ENCODE measurements around the gene SAPCD1. TPM values are rescaled to one million over a fixed set of nuclear protein-coding genes. Genes with fewer than 3 reads are reported as not detected.
A peak's percentile ranks its signal among the peaks of the same experiment; 100 is the strongest.

Gene SAPCD1
- total and polyA plus RNA-seq, 4 donors, result 3.4 to 11.1 (median 10.0) TPM

DNA sequence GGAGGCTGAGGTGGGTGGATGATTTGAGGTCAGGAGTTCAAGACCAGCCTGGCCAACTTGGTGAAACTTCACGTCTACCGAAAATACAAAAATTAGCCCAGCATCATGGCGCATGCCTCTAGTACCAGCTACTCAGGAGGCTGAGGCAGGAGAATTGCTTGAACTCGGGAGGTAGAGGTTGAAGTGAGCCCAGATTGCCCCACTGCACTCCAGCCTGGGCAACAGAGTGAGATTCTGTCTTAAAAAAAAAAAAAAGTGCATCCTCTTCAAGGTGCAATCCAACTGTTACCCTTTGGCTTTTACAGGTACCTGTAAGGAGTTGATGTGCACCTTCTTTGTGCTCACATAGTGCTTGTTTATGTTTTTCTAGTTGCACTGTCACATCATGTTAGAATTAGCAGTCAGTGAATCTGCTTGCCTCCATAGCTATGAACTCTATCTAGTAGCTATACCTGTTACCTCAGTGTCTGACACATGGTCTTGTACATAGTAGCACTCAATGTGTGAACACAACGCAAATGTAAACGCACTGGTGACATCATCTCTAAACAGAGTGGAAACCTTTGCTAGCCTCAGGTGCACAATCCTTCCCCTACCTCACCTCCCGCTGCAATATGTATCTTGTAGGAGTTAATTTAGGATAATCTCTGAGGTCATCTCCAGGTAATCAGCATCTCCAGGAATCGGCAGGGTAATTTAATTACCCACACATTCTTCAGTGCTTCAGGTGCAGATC, 13.0 kb upstream of the SAPCD1 start:
- H3K27me3 ChIP-seq (ENCODE audit: control insufficient read depth, insufficient read depth, low read length), result no peaks in the 10 kb centered on the region
- WGBS (ENCODE audit: insufficient coverage), result 100% methylated on average over 4 of the region's 8 CpGs
- no peaks in the 10 kb centered on the region for H3K9me3 ChIP-seq (ENCODE audit: control insufficient read depth, insufficient read depth, low read length)
- H3K4me3 ChIP-seq (ENCODE audit: low read depth, low read length), result no peak overlapping the region
- peaks cover 6% of the 10 kb centered on the region for H3K36me3 ChIP-seq (ENCODE audit: control insufficient read depth, insufficient read depth, low read length)
- no peak for DNase-seq (ENCODE audit: low read depth in 4 of 6, low spot score in 6 of 6)
- H3K27ac ChIP-seq (ENCODE audit: low read depth, low read length), result no peak overlapping the region
- H3K4me1 ChIP-seq (ENCODE audit: control insufficient read depth, insufficient read depth, low read length), result no peaks in the 10 kb centered on the region

DNA sequence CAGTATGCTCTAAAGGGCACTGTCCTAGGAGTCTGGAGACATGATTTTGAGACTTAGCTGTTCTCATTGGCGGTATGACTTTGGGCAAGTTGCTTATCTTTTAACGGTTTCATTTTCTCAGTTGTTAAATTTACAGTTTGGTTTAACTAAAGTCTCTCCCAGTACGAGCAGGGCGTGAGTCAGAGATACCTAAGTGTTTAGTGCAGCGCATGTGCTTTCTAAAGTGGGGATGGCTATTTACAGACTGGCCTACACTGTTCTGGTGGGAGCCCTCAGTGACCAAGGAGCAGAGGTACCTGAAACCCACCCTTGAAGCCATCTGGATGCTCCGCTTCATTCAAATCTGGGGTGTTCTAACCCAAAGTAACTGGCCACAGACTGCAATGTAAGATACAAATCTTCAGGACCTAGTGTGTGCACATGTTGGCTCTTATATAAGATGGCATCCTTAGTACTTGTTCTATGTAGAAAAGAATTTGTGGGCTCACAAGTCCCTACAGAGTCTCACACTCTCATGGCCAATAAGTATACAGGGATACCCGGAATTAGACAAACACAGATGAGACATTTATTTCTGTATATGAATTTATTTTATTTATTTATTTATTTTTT, 11.9 kb upstream of the SAPCD1 start:
- H3K4me1 ChIP-seq (ENCODE audit: control insufficient read depth, insufficient read depth, low read length), result no peaks in the 10 kb centered on the region
- no peak for DNase-seq (ENCODE audit: low read depth in 4 of 6, low spot score in 6 of 6)
- H3K27ac ChIP-seq (ENCODE audit: low read depth, low read length), result no peak overlapping the region
- WGBS (ENCODE audit: insufficient coverage), result 96% methylated on average over 6 of the region's 7 CpGs
- no peaks in the 10 kb centered on the region for H3K27me3 ChIP-seq (ENCODE audit: control insufficient read depth, insufficient read depth, low read length)
- peaks cover 6% of the 10 kb centered on the region for H3K36me3 ChIP-seq (ENCODE audit: control insufficient read depth, insufficient read depth, low read length)
- no peak overlapping the region for H3K4me3 ChIP-seq (ENCODE audit: low read depth, low read length)
- no peaks in the 10 kb centered on the region for H3K9me3 ChIP-seq (ENCODE audit: control insufficient read depth, insufficient read depth, low read length)

DNA sequence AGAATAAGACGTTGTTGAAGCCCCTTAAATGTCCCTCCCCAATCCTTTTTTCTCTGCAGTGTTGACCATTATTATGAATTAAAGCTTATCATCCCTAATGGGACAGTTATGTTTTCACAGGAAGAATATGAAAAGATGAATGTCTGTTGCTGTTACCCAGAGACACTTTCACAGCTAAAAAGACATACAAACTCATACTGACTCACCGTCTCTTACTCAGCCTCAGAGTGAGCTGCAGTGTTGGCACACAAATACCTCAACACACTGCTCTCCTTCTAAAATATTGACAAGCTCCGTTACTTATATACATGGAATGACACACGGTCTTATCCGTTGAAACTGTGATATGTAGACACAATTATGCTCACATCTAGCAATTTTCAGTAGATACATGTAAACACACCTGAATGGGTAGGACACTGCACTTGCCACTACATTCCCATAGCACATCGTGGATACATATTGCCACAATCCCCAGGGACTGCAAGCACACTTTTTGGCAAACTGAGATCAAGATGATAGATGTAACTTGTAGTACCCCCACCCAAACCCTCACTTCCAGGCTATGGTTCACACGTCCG, 9.6 kb upstream of the SAPCD1 start:
- no peak for DNase-seq (ENCODE audit: low read depth in 4 of 6, low spot score in 6 of 6)
- no peaks in the 10 kb centered on the region for H3K4me1 ChIP-seq (ENCODE audit: control insufficient read depth, insufficient read depth, low read length)
- H3K9me3 ChIP-seq (ENCODE audit: control insufficient read depth, insufficient read depth, low read length), result no peaks in the 10 kb centered on the region
- H3K27me3 ChIP-seq (ENCODE audit: control insufficient read depth, insufficient read depth, low read length), result no peaks in the 10 kb centered on the region
- WGBS (ENCODE audit: insufficient coverage), result 84% methylated on average over 6 of the region's 8 CpGs
- no peak overlapping the region for H3K27ac ChIP-seq (ENCODE audit: low read depth, low read length)
- no peaks in the 10 kb centered on the region for H3K36me3 ChIP-seq (ENCODE audit: control insufficient read depth, insufficient read depth, low read length)
- no peak overlapping the region for H3K4me3 ChIP-seq (ENCODE audit: low read depth, low read length)

DNA sequence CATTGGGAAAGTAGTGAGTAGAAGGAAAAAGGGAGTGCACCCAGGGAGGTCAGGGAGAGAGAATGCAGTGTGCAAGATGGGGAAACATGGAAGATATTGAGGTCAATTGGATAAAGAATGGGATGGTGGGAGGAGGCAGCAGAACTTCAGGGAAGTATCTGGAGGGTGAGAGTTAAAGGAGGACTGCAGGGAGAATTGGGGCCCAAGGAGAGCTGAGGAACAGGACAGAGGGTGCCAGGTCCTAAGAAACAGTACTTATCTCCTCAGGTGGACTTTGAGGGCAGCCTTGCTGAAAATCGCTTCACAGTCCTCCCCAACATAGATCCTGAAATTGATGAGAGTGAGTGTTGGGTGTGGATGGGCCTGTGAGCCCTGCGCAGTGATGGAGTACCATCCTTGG, 4.2 kb upstream of the SAPCD1 start:
- H3K4me1 ChIP-seq (ENCODE audit: control insufficient read depth, insufficient read depth, low read length), result peaks cover 8% of the 10 kb centered on the region
- no peaks in the 10 kb centered on the region for H3K27me3 ChIP-seq (ENCODE audit: control insufficient read depth, insufficient read depth, low read length)
- H3K36me3 ChIP-seq (ENCODE audit: control insufficient read depth, insufficient read depth, low read length), result peaks cover 23% of the 10 kb centered on the region
- WGBS (ENCODE audit: insufficient coverage), result 100% methylated on average over 1 of the region's 2 CpGs
- no peaks in the 10 kb centered on the region for H3K9me3 ChIP-seq (ENCODE audit: control insufficient read depth, insufficient read depth, low read length)
- H3K4me3 ChIP-seq (ENCODE audit: low read depth, low read length), result no peak overlapping the region
- DNase-seq (ENCODE audit: low read depth in 4 of 6, low spot score in 6 of 6), result no peak
- H3K27ac ChIP-seq (ENCODE audit: low read depth, low read length), result no peak overlapping the region

DNA sequence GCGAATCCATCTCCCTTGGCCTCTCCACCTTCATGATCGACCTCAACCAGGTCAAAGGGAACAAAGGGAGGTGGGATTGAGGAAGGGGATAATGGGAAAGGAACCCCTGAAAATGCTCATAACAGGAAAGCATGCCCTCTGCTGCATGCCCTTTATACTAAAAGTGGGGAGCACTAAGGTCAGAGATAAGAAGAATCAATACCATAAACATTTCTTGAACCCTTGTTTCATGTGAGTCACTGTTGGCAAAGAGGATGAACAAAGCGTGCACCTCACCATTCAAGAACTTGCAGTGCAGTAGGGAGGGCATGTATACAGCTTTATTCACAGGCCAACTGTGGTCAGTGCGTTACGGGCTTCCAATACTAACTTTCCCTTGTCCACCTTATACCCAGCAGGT, 1.7 kb upstream of the SAPCD1 start:
- Histone ChIP-seq H3K27me3 (ENCODE audit: control insufficient read depth, insufficient read depth, low read length) (no peaks in the 10 kb centered on the region), H3K4me3 (ENCODE audit: low read depth, low read length) (no peak overlapping the region)
- WGBS (ENCODE audit: insufficient coverage), result no CpG with 5 or more reads among the region's 5 CpGs

DNA sequence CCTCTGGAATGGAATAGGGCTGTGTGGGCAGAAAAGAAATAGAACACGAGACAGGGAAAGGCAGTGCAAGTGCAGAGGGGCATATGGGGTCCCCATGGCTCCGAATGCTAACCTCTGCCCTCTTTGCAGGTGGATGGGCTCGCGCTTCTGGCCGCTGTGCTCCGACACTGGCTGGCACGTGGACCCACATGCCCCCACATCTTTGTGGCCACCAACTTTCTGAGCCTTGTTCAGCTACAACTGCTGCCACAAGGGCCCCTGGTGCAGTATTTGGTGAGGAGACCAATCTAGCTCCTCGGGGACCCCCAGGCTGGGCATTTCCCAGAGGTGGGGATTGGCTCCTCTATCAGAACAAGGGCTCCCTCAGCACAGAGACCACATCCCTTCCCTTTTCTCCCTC, 1.1 kb upstream of the SAPCD1 start:
- DNase-seq (ENCODE audit: low read depth in 4 of 6, low spot score in 6 of 6), result no peak
- Histone ChIP-seq H3K9me3 (ENCODE audit: control insufficient read depth, insufficient read depth, low read length) (no peaks in the 10 kb centered on the region), H3K4me3 (ENCODE audit: low read depth, low read length) (no peak overlapping the region), H3K27me3 (ENCODE audit: control insufficient read depth, insufficient read depth, low read length) (no peaks in the 10 kb centered on the region), H3K27ac (ENCODE audit: low read depth, low read length) (no peak overlapping the region), H3K36me3 (ENCODE audit: control insufficient read depth, insufficient read depth, low read length) (peaks cover 34% of the 10 kb centered on the region), H3K4me1 (ENCODE audit: control insufficient read depth, insufficient read depth, low read length) (peaks cover 28% of the 10 kb centered on the region)
- WGBS (ENCODE audit: insufficient coverage), result 99% methylated on average over 8 of the region's 8 CpGs

More for the DNA sequence above, 1.7 kb upstream of the SAPCD1 start:
- Histone ChIP-seq H3K4me1 (ENCODE audit: control insufficient read depth, insufficient read depth, low read length) (peaks cover 23% of the 10 kb centered on the region), H3K27ac (ENCODE audit: low read depth, low read length) (no peak overlapping the region), H3K9me3 (ENCODE audit: control insufficient read depth, insufficient read depth, low read length) (no peaks in the 10 kb centered on the region), H3K36me3 (ENCODE audit: control insufficient read depth, insufficient read depth, low read length) (peaks cover 31% of the 10 kb centered on the region)
- DNase-seq (ENCODE audit: low read depth in 4 of 6, low spot score in 6 of 6), result no peak

DNA sequence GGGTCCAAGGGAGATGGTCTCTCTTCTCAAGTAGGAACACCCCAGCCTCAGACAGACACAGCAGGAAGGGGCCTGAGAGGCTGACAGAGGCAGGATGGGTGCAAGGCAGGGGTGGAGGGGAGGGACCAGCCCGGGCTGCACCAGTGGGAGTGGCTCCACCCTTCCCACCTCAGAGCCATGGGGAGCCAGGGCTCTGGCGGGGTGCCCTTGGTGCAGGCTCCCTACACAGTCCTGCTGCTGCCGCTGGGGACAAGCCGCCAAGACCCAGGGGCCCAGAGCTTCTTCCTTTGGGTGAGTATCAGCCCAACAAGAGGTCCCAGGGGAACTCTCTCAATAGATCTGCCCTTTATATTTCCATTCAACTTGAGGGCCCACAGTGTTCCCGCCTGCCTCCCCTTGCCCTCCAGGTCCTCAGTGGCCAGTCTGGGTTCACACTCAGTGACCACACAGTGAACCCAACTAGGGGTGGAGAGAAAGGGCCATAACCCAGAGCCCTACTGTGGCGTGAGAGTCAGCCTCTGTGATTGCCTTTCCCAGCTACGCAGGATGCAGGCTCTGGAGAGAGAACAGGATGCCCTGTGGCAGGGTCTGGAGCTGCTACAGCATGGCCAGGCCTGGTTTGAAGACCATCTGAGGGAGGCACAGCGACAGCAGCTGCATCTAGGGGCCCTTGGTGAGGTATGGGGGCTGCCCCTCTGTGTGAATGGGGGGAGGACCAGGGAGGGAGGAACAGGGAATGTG, 592 bp downstream of the SAPCD1 start:
- Histone ChIP-seq H3K4me3 (ENCODE audit: low read depth, low read length) (no peak overlapping the region), H3K4me1 (ENCODE audit: control insufficient read depth, insufficient read depth, low read length) (peaks cover 31% of the 10 kb centered on the region), H3K27me3 (ENCODE audit: control insufficient read depth, insufficient read depth, low read length) (no peaks in the 10 kb centered on the region), H3K27ac (ENCODE audit: low read depth, low read length) (peak overlapping the region; percentile 90), H3K9me3 (ENCODE audit: control insufficient read depth, insufficient read depth, low read length) (no peaks in the 10 kb centered on the region), H3K36me3 (ENCODE audit: control insufficient read depth, insufficient read depth, low read length) (peaks cover 34% of the 10 kb centered on the region)
- DNase-seq (ENCODE audit: low read depth in 4 of 6, low spot score in 6 of 6), result no peak
- WGBS (ENCODE audit: insufficient coverage), result 59% methylated on average over 8 of the region's 8 CpGs

DNA sequence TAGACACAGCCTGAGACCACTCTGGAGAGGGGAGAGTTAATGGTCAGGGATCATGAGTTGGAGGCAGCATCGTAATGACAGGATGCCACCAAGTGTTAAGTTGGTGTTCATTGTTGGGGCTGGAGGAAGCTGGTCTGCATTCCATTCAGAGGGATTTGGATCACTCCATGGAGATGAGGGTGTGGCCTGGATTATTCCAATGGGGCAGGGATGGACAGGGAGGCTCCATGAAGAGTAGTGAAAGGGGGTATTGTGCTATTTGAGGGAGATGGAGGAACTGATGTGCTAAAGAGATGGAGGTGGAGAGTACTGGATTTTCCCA, 1.1 kb downstream of the SAPCD1 start:
- Histone ChIP-seq H3K4me1 (ENCODE audit: control insufficient read depth, insufficient read depth, low read length) (peaks cover 31% of the 10 kb centered on the region), H3K9me3 (ENCODE audit: control insufficient read depth, insufficient read depth, low read length) (no peaks in the 10 kb centered on the region), H3K27me3 (ENCODE audit: control insufficient read depth, insufficient read depth, low read length) (no peaks in the 10 kb centered on the region), H3K27ac (ENCODE audit: low read depth, low read length) (peak overlapping the region; percentile 90), H3K4me3 (ENCODE audit: low read depth, low read length) (no peak overlapping the region), H3K36me3 (ENCODE audit: control insufficient read depth, insufficient read depth, low read length) (peaks cover 32% of the 10 kb centered on the region)
- DNase-seq (ENCODE audit: low read depth in 4 of 6, low spot score in 6 of 6), result peak in 4 of 6 donors; percentile 41 to 84 (median 58)
- 0% methylated on average over 1 of the region's 1 CpG for WGBS (ENCODE audit: insufficient coverage)

DNA sequence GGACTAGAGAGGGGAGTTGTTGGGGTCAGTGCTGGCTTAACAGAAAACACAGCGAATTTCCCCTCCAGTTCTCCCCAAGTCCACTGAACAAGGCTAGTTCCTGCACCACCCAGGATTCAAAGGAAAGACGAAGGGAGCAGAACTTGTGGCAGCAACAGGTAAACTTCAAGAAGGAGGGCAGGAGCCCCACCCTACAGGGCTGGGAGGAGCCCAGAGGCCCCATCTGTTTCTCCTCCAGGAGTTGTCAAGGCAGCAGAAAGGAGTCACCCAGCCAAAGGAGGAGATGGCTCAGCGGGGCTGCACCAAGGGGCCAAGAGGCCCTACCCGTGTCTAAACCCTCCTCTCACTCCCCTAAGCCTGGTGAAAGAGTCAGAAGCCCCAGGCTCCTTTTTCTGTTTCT, 1.7 kb downstream of the SAPCD1 start:
- peaks cover 31% of the 10 kb centered on the region for H3K4me1 ChIP-seq (ENCODE audit: control insufficient read depth, insufficient read depth, low read length)
- H3K36me3 ChIP-seq (ENCODE audit: control insufficient read depth, insufficient read depth, low read length), result peaks cover 32% of the 10 kb centered on the region
- H3K9me3 ChIP-seq (ENCODE audit: control insufficient read depth, insufficient read depth, low read length), result no peaks in the 10 kb centered on the region
- no peak overlapping the region for H3K4me3 ChIP-seq (ENCODE audit: low read depth, low read length)
- DNase-seq (ENCODE audit: low read depth in 4 of 6, low spot score in 6 of 6), result no peak
- H3K27ac ChIP-seq (ENCODE audit: low read depth, low read length), result peak overlapping the region; percentile 90
- WGBS (ENCODE audit: insufficient coverage), result 100% methylated on average over 1 of the region's 4 CpGs
- H3K27me3 ChIP-seq (ENCODE audit: control insufficient read depth, insufficient read depth, low read length), result no peaks in the 10 kb centered on the region
